GM21576 (cell line): ENCODE results near the gene ANKRD30A.
"Not testable (repeated sequence)": the region's sequence is repeated elsewhere in the genome, so short reads cannot be mapped to it uniquely, and the experiment has no call there.

Experiments
- ATAC-seq: cut with Tn5 transposase; IDR thresholded peaks from one replicate; pipeline ENCODE4 v1.9.1; 2021; ENCODE audit warnings: mild to moderate bottlenecking, moderate library complexity; ENCODE audit not compliant: unreplicated experiment

The ANKRD30A gene

GRCh38 chr10:37125191-37125732, at the start of gene ANKRD30A:
TSS of gene ANKRD30A (plus strand) at chr10:37125598. CDS start at chr10:37125788, 190 bp downstream.
- ATAC-seq, result no peak

- not testable (repeated sequence) for ATAC-seq
These were observed 49.3 kb upstream of the ANKRD30A start for GRCh38 chr10:37076083-37076482.

GRCh38 chr10:37095792-37096573, 29.4 kb upstream of the ANKRD30A start:
- no peak for ATAC-seq

DNA sequence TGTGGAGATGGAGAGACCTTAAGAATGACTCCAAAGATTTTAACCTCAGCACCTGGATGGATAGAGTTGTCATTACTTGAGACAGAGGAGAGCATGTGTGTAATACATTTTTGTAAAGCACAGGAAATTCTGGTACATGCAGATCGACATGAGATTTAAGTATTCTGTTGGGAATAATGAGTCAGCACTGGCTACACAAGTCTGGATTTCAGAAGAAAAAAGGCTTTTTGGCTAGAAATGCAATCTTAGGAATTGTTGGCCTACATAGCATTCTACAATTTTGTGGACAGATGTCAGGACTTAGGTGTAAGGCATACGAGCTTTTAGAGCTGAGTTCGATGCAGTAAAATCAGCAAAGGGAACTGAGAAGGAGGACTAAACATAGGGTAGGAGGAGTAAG, 24.1 kb upstream of the ANKRD30A start:
- ATAC-seq, result no peak

DNA sequence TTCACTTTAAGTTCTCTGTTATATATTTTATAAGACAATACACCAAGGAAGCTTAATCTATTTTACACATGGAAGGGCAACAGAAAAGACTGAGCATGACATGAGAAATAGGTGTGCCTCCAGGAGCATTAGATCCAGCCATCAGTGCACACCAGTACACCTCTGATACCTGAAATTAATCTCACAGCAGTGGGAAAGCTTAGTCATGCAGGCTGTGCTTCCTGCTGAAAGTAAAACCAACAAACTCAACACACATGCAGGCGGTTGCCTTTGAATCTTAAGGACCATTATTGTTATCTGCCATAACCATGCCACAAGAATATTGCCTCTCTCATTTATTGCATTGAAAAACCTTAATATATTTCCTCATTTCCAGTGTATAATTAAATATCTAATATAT, 16.4 kb upstream of the ANKRD30A start:
- no peak for ATAC-seq

GRCh38 chr10:37124532-37124931, 866 bp upstream of the ANKRD30A start:
- no peak for ATAC-seq

DNA sequence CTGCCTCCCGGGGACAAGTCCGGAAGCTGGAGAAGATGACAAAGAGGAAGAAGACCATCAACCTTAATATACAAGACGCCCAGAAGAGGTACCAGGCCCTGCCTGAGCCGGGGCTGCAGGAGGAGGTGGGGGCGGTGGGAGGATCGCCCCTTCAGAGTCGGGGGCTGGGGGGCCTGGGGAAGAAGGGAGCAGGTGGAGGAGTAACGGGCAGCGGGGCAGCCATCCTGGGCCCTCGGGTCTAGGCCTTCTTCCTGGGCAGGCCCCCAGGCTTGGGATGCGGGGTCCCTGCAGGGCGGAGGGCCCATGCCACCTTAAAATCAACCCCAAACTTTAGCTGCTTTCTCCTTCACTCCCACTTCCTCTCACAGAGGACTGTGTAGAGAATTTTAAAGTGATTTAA, 523 bp downstream of the ANKRD30A start:
- ATAC-seq, result no peak

- no peak for ATAC-seq
These were observed 21.0 kb downstream of the ANKRD30A start for GRCh38 chr10:37146443-37146842.

DNA sequence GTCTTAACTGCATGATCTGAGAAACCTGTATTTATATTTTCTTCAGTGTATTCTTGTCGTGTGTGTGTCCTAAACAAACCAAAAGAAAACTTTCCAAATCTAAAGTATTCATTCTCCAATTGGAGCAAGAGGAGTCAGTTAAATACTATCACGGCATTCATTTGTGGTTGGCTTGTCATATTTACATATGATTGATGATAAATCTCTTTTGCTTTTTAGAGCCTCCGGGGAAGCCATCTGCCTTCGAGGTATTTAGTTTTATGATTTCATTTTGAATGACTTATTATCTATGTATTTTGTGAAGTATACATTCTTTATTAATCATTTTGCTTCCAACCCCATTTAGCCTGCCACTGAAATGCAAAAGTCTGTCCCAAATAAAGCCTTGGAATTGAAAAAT, 37.0 kb downstream of the ANKRD30A start:
- not testable (repeated sequence) for ATAC-seq

DNA sequence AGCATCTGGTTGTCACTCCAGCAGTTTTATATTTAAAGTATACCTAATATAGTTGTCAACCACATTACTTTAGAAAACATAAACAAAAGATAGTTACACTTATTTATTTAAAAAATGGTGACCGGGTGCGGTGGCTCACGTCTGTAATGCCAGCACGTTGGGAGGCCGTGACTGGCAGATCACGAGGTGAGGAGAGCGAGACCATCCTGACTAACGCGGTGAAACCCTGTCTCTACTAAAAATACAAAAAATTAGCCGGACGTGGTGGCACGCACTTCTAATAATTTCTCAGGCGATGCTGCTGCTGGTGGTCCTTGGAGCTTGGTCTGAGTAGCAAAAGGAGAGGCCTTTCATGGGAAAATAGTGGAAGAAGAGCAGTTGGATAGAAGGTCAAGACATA, 46.5 kb downstream of the ANKRD30A start:
- ATAC-seq, result not testable (repeated sequence)

DNA sequence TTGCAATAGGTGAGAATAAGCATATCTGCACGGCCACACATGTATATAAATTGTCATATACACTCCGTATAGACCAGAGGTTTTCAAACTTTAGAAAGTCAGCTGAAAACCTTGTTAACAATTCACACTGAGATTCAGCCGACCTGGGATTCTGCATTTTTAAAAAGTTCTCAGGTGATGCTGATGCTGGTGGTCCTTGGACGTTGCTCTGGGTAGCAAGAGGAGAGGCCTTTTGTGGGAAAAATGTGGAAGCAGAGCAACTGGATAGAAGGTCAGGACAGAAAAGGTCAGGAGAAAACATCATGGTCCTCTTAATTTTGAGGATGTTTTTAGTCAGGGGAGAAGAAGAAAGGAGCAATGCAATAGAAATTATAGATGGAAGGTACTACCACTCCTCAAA, 52.9 kb downstream of the ANKRD30A start:
- ATAC-seq, result not testable (repeated sequence)

DNA sequence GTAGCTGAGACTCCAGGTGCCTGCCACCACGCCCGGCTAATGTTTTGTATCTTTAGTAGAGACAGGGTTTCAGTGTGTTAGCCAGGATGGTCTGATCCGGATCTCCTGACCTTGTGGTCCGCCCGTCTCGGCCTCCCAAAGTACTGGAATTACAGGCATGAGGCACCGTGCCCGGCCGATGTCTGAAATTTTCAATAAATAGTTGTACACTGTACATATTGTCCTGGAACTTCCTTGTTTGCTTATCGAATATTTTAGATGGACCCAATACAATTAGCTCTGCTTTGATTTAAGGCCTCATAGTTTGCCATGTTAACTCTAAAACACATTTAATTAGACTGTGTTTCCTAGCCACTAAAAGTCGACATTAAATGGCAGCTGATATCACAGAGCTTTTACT, 57.3 kb downstream of the ANKRD30A start:
- not testable (repeated sequence) for ATAC-seq

- ATAC-seq, result no peak
These were observed 80.7 kb downstream of the ANKRD30A start for GRCh38 chr10:37206132-37206531.

DNA sequence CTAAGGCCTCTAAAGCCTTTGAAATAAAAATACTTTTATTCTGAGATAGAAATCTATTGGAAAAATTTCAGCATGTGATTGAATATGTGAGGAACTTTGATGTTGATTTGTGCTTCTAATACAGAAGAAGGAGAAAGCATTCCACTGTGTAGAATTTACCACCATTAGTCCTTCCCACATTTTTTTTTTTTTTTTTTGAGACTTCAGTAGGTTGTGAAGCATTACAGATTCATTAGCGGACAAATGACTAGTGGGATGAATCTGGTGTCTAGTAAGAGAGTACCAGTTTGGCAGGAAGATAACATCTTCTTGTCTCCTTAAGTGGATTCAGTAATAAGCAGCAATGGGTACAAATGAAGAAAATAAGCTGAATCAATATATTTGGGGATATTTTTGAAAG, 95.5 kb downstream of the ANKRD30A start:
- ATAC-seq, result no peak

GRCh38 chr10:37222046-37222445, 96.6 kb downstream of the ANKRD30A start:
- ATAC-seq, result no peak

GRCh38 chr10:37225163-37225562, 99.8 kb downstream of the ANKRD30A start:
- ATAC-seq, result no peak

GRCh38 chr10:37226524-37226923, 101.1 kb downstream of the ANKRD30A start:
- ATAC-seq, result no peak

DNA sequence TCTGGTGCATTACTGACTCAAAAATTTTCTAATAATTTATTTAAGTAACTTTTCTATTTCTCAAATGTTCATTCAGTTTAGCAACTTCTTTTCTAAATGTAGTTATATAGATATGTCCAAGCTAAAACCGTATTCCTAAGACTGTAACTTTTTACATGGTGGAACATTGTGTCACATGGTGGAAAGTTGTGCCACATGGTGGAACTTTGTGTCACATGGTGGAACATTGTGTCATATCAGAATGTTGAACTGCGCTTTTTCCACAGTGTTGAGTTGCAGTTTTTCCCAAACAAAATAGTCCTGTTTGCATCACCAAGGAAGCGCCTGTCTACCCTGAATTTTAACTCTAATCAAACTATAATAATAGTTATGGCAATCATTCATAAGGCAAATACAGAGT, 109.3 kb downstream of the ANKRD30A start:
- ATAC-seq, result no peak

GRCh38 chr10:37236093-37236492, 110.7 kb downstream of the ANKRD30A start:
- ATAC-seq, result no peak

DNA sequence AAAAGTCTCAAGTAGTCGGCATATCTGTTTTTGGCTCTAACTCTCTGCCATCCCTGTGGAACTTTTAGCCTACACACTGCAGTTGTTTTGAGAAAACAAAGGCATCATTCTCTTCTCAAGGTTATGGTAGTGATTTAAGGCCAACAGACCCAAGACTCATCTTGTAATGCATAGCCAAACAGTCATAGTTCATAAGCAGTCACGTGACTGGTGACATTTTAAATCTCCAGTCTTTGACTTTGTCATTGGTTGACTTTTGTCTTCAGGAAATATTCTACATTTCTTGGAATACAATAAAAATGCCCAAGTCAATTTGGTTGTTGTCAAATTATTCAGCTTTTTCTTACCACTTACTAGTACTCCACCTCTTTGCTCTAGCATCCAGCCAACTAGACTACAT, 114.8 kb downstream of the ANKRD30A start:
- ATAC-seq, result no peak

- ATAC-seq, result no peak
These were observed 121.2 kb downstream of the ANKRD30A start for GRCh38 chr10:37246637-37247036.

- ATAC-seq, result not testable (repeated sequence)
These were observed 130.4 kb downstream of the ANKRD30A start for GRCh38 chr10:37255837-37256236.

GRCh38 chr10:37263304-37263703, 137.9 kb downstream of the ANKRD30A start:
- no peak for ATAC-seq
